Measurements from ENCODE around the gene CROT. TPM values are rescaled to one million over a fixed set of nuclear protein-coding genes. Genes with fewer than 3 reads are reported as not detected.

The CROT gene
- total and polyA plus RNA-seq, 4 experiments from 2014 or later: 12.1 to 19.0 (median 15.4) TPM

GRCh38 chr7:87404674-87405073 lies 59.2 kb downstream of the CROT start:
- Histone ChIP-seq H3K4me3 (ENCODE audit: low read length in 2 of 2) (no peak overlapping the region), H3K9me3 (ENCODE audit: control insufficient read depth in 1 of 2, low read length in 2 of 2) (no peaks in the 10 kb centered on the region), H3K27me3 (ENCODE audit: insufficient read depth, low read length) (no peaks in the 10 kb centered on the region), H3K27ac (ENCODE audit: low read depth, low read length) (no peak overlapping the region), H3K4me1 (ENCODE audit: insufficient read depth, low read length) (no peaks in the 10 kb centered on the region), H3K36me3 (ENCODE audit: insufficient read depth, low read length) (no peaks in the 10 kb centered on the region)
- Mint-ChIP-seq H3K27ac (no peak overlapping the region), H3K4me1 (peaks cover 0 to 1% (median 0%) of the 10 kb centered on the region in 4 donors), H3K27me3 (peaks cover 0 to 3% of the 10 kb centered on the region in 2 donors), H3K4me3 (no peak overlapping the region), H3K36me3 (no peaks in the 10 kb centered on the region), H3K9me3 (peaks cover 0 to 3% (median 0%) of the 10 kb centered on the region in 8 donors)
- ChIA-PET POLR2A (ENCODE audit: partially characterized antibody) (interaction anchor here (0.9 kb wide), 1 partner anchor 12 kb away, joined by 3 read pairs; no protein-coding TSS in a partner anchor), CTCF (ENCODE audit: partially characterized antibody) (interaction anchor here (2.4 to 5.5 kb wide), 2 partner anchors 10 to 14 kb away, joined by 9 to 38 read pairs; no protein-coding TSS in a partner anchor)
- DNase-seq: no peak
- intact Hi-C loops (cut with micrococcal nuclease): no loop called here

GRCh38 chr7:87411186-87411585 lies 65.7 kb downstream of the CROT start:
- ChIA-PET POLR2A (ENCODE audit: partially characterized antibody) (no interaction called here), CTCF (ENCODE audit: partially characterized antibody) (interaction anchor here (0.5 to 10.3 kb wide), 3 partner anchors 84 to 475 kb away, joined by 3 to 362 read pairs (median 3); no protein-coding TSS in a partner anchor)
- no peak overlapping the region for H3K4me3 ChIP-seq (ENCODE audit: low read length in 2 of 2)
- no peaks in the 10 kb centered on the region for H3K27me3 Mint-ChIP-seq
- H3K4me3 Mint-ChIP-seq: no peak overlapping the region
- H3K4me1 ChIP-seq (ENCODE audit: insufficient read depth, low read length): no peaks in the 10 kb centered on the region
- H3K27ac ChIP-seq (ENCODE audit: low read depth, low read length): no peak overlapping the region
- no peaks in the 10 kb centered on the region for H3K4me1 Mint-ChIP-seq
- H3K36me3 ChIP-seq (ENCODE audit: insufficient read depth, low read length): no peaks in the 10 kb centered on the region
- intact Hi-C loops (cut with micrococcal nuclease): no loop called here
- H3K9me3 Mint-ChIP-seq: peaks cover 0 to 3% (median 0%) of the 10 kb centered on the region in 8 donors
- no peak for DNase-seq
- H3K27ac Mint-ChIP-seq: no peak overlapping the region
- H3K9me3 ChIP-seq (ENCODE audit: control insufficient read depth in 1 of 2, low read length in 2 of 2): no peaks in the 10 kb centered on the region
- no peaks in the 10 kb centered on the region for H3K36me3 Mint-ChIP-seq
- H3K27me3 ChIP-seq (ENCODE audit: insufficient read depth, low read length): no peaks in the 10 kb centered on the region

GRCh38 chr7:87413029-87413428 lies 67.6 kb downstream of the CROT start:
- intact Hi-C loops (cut with micrococcal nuclease): no loop called here
- Histone ChIP-seq H3K4me3 (ENCODE audit: low read length in 2 of 2) (no peak overlapping the region), H3K4me1 (ENCODE audit: insufficient read depth, low read length) (no peaks in the 10 kb centered on the region), H3K9me3 (ENCODE audit: control insufficient read depth in 1 of 2, low read length in 2 of 2) (no peaks in the 10 kb centered on the region), H3K27ac (ENCODE audit: low read depth, low read length) (no peak overlapping the region), H3K27me3 (ENCODE audit: insufficient read depth, low read length) (no peaks in the 10 kb centered on the region), H3K36me3 (ENCODE audit: insufficient read depth, low read length) (no peaks in the 10 kb centered on the region)
- peaks cover 0 to 3% (median 0%) of the 10 kb centered on the region in 4 donors for H3K4me1 Mint-ChIP-seq
- POLR2A ChIA-PET (ENCODE audit: partially characterized antibody): no interaction called here
- H3K36me3 Mint-ChIP-seq: no peaks in the 10 kb centered on the region
- no peak for DNase-seq
- H3K27ac Mint-ChIP-seq: no peak overlapping the region
- H3K4me3 Mint-ChIP-seq: no peak overlapping the region
- H3K9me3 Mint-ChIP-seq: no peaks in the 10 kb centered on the region
- CTCF ChIA-PET (ENCODE audit: partially characterized antibody): interaction anchor here (3.9 to 10.3 kb wide), 2 partner anchors 8 to 97 kb away, joined by 38 to 362 read pairs; no protein-coding TSS in a partner anchor
- peaks cover 0 to 2% of the 10 kb centered on the region in 2 donors for H3K27me3 Mint-ChIP-seq

- Histone ChIP-seq H3K27me3 (ENCODE audit: insufficient read depth, low read length) (no peaks in the 10 kb centered on the region), H3K4me3 (ENCODE audit: low read length in 2 of 2) (no peak overlapping the region), H3K4me1 (ENCODE audit: insufficient read depth, low read length) (no peaks in the 10 kb centered on the region), H3K36me3 (ENCODE audit: insufficient read depth, low read length) (no peaks in the 10 kb centered on the region), H3K27ac (ENCODE audit: low read depth, low read length) (no peak overlapping the region), H3K9me3 (ENCODE audit: control insufficient read depth in 1 of 2, low read length in 2 of 2) (no peaks in the 10 kb centered on the region)
- POLR2A ChIA-PET (ENCODE audit: partially characterized antibody): no interaction called here
- H3K36me3 Mint-ChIP-seq: no peaks in the 10 kb centered on the region
- intact Hi-C loops (cut with micrococcal nuclease): no loop called here
- CTCF ChIA-PET (ENCODE audit: partially characterized antibody): interaction anchor here (0.6 to 10.3 kb wide), 11 partner anchors 8 to 614 kb away, joined by 3 to 362 read pairs (median 5); no protein-coding TSS in a partner anchor
- H3K27me3 Mint-ChIP-seq: peaks cover 0 to 2% of the 10 kb centered on the region in 2 donors
- H3K9me3 Mint-ChIP-seq: no peaks in the 10 kb centered on the region
- DNase-seq: no peak
- H3K27ac Mint-ChIP-seq: peak overlapping the region in 1 of 7 donors; percentile 32
- peaks cover 0 to 3% (median 0%) of the 10 kb centered on the region in 4 donors for H3K4me1 Mint-ChIP-seq
- no peak overlapping the region for H3K4me3 Mint-ChIP-seq
Observed at GRCh38 chr7:87413951-87414793, 68.7 kb downstream of the CROT start.

GRCh38 chr7:87414794-87415188 lies 69.3 kb downstream of the CROT start:
- no peaks in the 10 kb centered on the region for H3K27me3 ChIP-seq (ENCODE audit: insufficient read depth, low read length)
- no peak overlapping the region for H3K27ac Mint-ChIP-seq
- no peak overlapping the region for H3K27ac ChIP-seq (ENCODE audit: low read depth, low read length)
- H3K4me1 ChIP-seq (ENCODE audit: insufficient read depth, low read length): no peaks in the 10 kb centered on the region
- POLR2A ChIA-PET (ENCODE audit: partially characterized antibody): no interaction called here
- no peak for DNase-seq
- no peaks in the 10 kb centered on the region for H3K36me3 ChIP-seq (ENCODE audit: insufficient read depth, low read length)
- H3K9me3 Mint-ChIP-seq: no peaks in the 10 kb centered on the region
- no peak overlapping the region for H3K4me3 Mint-ChIP-seq
- H3K9me3 ChIP-seq (ENCODE audit: control insufficient read depth in 1 of 2, low read length in 2 of 2): no peaks in the 10 kb centered on the region
- intact Hi-C loops (cut with micrococcal nuclease): no loop called here
- CTCF ChIA-PET (ENCODE audit: partially characterized antibody): interaction anchor here (0.8 to 10.3 kb wide), 12 partner anchors 8 to 111 kb away, joined by 3 to 362 read pairs (median 6); partner anchors contain the start of gene CROT
- H3K36me3 Mint-ChIP-seq: no peaks in the 10 kb centered on the region
- no peak overlapping the region for H3K4me3 ChIP-seq (ENCODE audit: low read length in 2 of 2)
- peaks cover 0 to 3% (median 0%) of the 10 kb centered on the region in 4 donors for H3K4me1 Mint-ChIP-seq
- H3K27me3 Mint-ChIP-seq: peaks cover 0 to 2% of the 10 kb centered on the region in 2 donors

GRCh38 chr7:87416682-87417587 lies 71.5 kb downstream of the CROT start:
- intact Hi-C loops (cut with micrococcal nuclease): loop anchor here (1.0 to 2.0 kb wide), 7 partner anchors 48 to 491 kb away; partner anchors contain the start of gene CROT
- ChIA-PET POLR2A (ENCODE audit: partially characterized antibody) (interaction anchor here (1.3 to 2.0 kb wide), 3 partner anchors 13 to 98 kb away, joined by 3 to 5 read pairs (median 4); partner anchors contain the start of gene CROT), CTCF (ENCODE audit: partially characterized antibody) (interaction anchor here (0.6 to 10.3 kb wide), 23 partner anchors 7 to 490 kb away, joined by 3 to 362 read pairs (median 5); partner anchors contain the start of gene CROT)
- H3K4me1 Mint-ChIP-seq: peaks cover 0 to 3% (median 0%) of the 10 kb centered on the region in 4 donors
- Histone ChIP-seq H3K27me3 (ENCODE audit: insufficient read depth, low read length) (no peaks in the 10 kb centered on the region), H3K4me3 (ENCODE audit: low read length in 2 of 2) (no peak overlapping the region), H3K36me3 (ENCODE audit: insufficient read depth, low read length) (no peaks in the 10 kb centered on the region), H3K27ac (ENCODE audit: low read depth, low read length) (no peak overlapping the region), H3K4me1 (ENCODE audit: insufficient read depth, low read length) (no peaks in the 10 kb centered on the region), H3K9me3 (ENCODE audit: control insufficient read depth in 1 of 2, low read length in 2 of 2) (no peaks in the 10 kb centered on the region)
- H3K9me3 Mint-ChIP-seq: no peaks in the 10 kb centered on the region
- H3K27me3 Mint-ChIP-seq: peaks cover 2 to 3% of the 10 kb centered on the region in 2 donors
- H3K4me3 Mint-ChIP-seq: no peak overlapping the region
- no peak overlapping the region for H3K27ac Mint-ChIP-seq
- peak; percentile 62 to 72 (median 68) for DNase-seq
- no peaks in the 10 kb centered on the region for H3K36me3 Mint-ChIP-seq

Measured in CD4-positive, alpha-beta memory T cell (primary cell).